ENCODE measurements around the gene SZT2.

Gene SZT2

GRCh38 chr1:43389326-43390313 is at the start of gene SZT2, which contains the start of gene MED8:
SZT2 (plus strand) TSS chr1:43389899; CDS start chr1:43389969, 70 bp downstream.
MED8 (minus strand) TSS chr1:43389800; CDS start chr1:43389764, 36 bp downstream.
- DNase-seq = peak; percentile 95

- DNase-seq = no peak
Measured at GRCh38 chr1:43340559-43340958, 49.1 kb upstream of the SZT2 start.

GRCh38 chr1:43344267-43344850 is 45.3 kb upstream of the SZT2 start:
- no peak for DNase-seq

- no peak for DNase-seq
Measured at GRCh38 chr1:43345120-43345519, 44.6 kb upstream of the SZT2 start.

- no peak for DNase-seq
Measured at GRCh38 chr1:43346636-43347035, 43.1 kb upstream of the SZT2 start.

- DNase-seq = no peak
Measured at GRCh38 chr1:43348343-43348808, 41.3 kb upstream of the SZT2 start.

GRCh38 chr1:43348809-43349593 is 40.7 kb upstream of the SZT2 start:
- DNase-seq = peak; percentile 92

GRCh38 chr1:43349594-43350306 is 39.9 kb upstream of the SZT2 start:
- no peak for DNase-seq

GRCh38 chr1:43350976-43351375 is 38.7 kb upstream of the SZT2 start:
- no peak for DNase-seq

- DNase-seq = no peak
Measured at GRCh38 chr1:43351421-43352350, 38.0 kb upstream of the SZT2 start.

- DNase-seq = no peak
Measured at GRCh38 chr1:43352351-43352705, 37.4 kb upstream of the SZT2 start.

GRCh38 chr1:43352881-43353280 is 36.8 kb upstream of the SZT2 start:
- no peak for DNase-seq

GRCh38 chr1:43354471-43354870 is 35.2 kb upstream of the SZT2 start:
- no peak for DNase-seq

GRCh38 chr1:43354936-43355335 is 34.8 kb upstream of the SZT2 start:
- DNase-seq = no peak

- no peak for DNase-seq
Measured at GRCh38 chr1:43357251-43357650, 32.4 kb upstream of the SZT2 start.

GRCh38 chr1:43358121-43358745 is 31.5 kb upstream of the SZT2 start:
- peak; percentile 20 for DNase-seq

GRCh38 chr1:43358746-43359693 is 30.7 kb upstream of the SZT2 start, which contains the start of gene CDC20:
CDC20 (plus strand) TSS chr1:43358981; CDS start chr1:43359216, 235 bp downstream.
- peak; percentile 94 for DNase-seq

GRCh38 chr1:43359696-43360095 is 30.0 kb upstream of the SZT2 start:
- no peak for DNase-seq

- no peak for DNase-seq
Measured at GRCh38 chr1:43360616-43361015, 29.1 kb upstream of the SZT2 start.

Data from CD4-positive, alpha-beta T cell treated with Interleukin-15 for 1 hour (primary cell).